ENCODE results near the gene UQCRC2. TPM values are rescaled to one million over a fixed set of nuclear protein-coding genes. Genes with fewer than 3 reads are reported as not detected.
A peak's percentile ranks its signal among the peaks of the same experiment; 100 is the strongest.

Gene UQCRC2
- total RNA-seq, 1 donor from 2014 or later: 252 TPM

GRCh38 chr16:21973945-21974344 is 20.8 kb downstream of the UQCRC2 start:
- no peaks in the 10 kb centered on the region for H3K27me3 ChIP-seq (ENCODE audit: control insufficient read depth, insufficient read depth, low read length)
- H3K4me3 ChIP-seq (ENCODE audit: low read depth, low read length): no peak overlapping the region
- DNase-seq (ENCODE audit: low read depth) (no peak), FAIRE-seq (no peak)
- TF ChIP-seq CTCF (IDR thresholded peaks at IDR 0.05; ENCODE audit: insufficient read depth, low read length, severe bottlenecking): no peak
- peaks cover 23% of the 10 kb centered on the region for H3K36me3 ChIP-seq (ENCODE audit: control insufficient read depth, insufficient read depth, low read length)

GRCh38 chr16:21980032-21980431 is 26.9 kb downstream of the UQCRC2 start:
- Histone ChIP-seq H3K36me3 (ENCODE audit: control insufficient read depth, insufficient read depth, low read length) (peaks cover 31% of the 10 kb centered on the region), H3K4me3 (ENCODE audit: low read depth, low read length) (no peak overlapping the region), H3K27me3 (ENCODE audit: control insufficient read depth, insufficient read depth, low read length) (no peaks in the 10 kb centered on the region)
- TF ChIP-seq CTCF (IDR thresholded peaks at IDR 0.05; ENCODE audit: insufficient read depth, low read length, severe bottlenecking): no peak
- no peak for FAIRE-seq
- peak; percentile 13 for DNase-seq (ENCODE audit: low read depth)

- no peak for DNase-seq (ENCODE audit: low read depth)
- FAIRE-seq: no peak
- no peaks in the 10 kb centered on the region for H3K27me3 ChIP-seq (ENCODE audit: control insufficient read depth, insufficient read depth, low read length)
- no peak overlapping the region for H3K4me3 ChIP-seq (ENCODE audit: low read depth, low read length)
- TF ChIP-seq CTCF (IDR thresholded peaks at IDR 0.05; ENCODE audit: insufficient read depth, low read length, severe bottlenecking): no peak
- peaks cover 25% of the 10 kb centered on the region for H3K36me3 ChIP-seq (ENCODE audit: control insufficient read depth, insufficient read depth, low read length)
These were observed 28.9 kb downstream of the UQCRC2 start for GRCh38 chr16:21982108-21982507.

GRCh38 chr16:21984062-21984461 is 30.9 kb downstream of the UQCRC2 start:
- FAIRE-seq (no peak), DNase-seq (ENCODE audit: low read depth) (no peak)
- Histone ChIP-seq H3K27me3 (ENCODE audit: control insufficient read depth, insufficient read depth, low read length) (no peaks in the 10 kb centered on the region), H3K36me3 (ENCODE audit: control insufficient read depth, insufficient read depth, low read length) (peaks cover 19% of the 10 kb centered on the region), H3K4me3 (ENCODE audit: low read depth, low read length) (no peak overlapping the region)
- no peak for TF ChIP-seq CTCF (IDR thresholded peaks at IDR 0.05; ENCODE audit: insufficient read depth, low read length, severe bottlenecking)

- peaks cover 14% of the 10 kb centered on the region for H3K36me3 ChIP-seq (ENCODE audit: control insufficient read depth, insufficient read depth, low read length)
- no peaks in the 10 kb centered on the region for H3K27me3 ChIP-seq (ENCODE audit: control insufficient read depth, insufficient read depth, low read length)
- DNase-seq (ENCODE audit: low read depth) (no peak), FAIRE-seq (no peak)
- TF ChIP-seq CTCF (IDR thresholded peaks at IDR 0.05; ENCODE audit: insufficient read depth, low read length, severe bottlenecking): no peak
- no peak overlapping the region for H3K4me3 ChIP-seq (ENCODE audit: low read depth, low read length)
These were observed 32.4 kb downstream of the UQCRC2 start for GRCh38 chr16:21985524-21985923.

GRCh38 chr16:21986692-21987246 is 33.6 kb downstream of the UQCRC2 start:
- TF ChIP-seq CTCF (IDR thresholded peaks at IDR 0.05; ENCODE audit: insufficient read depth, low read length, severe bottlenecking): no peak
- peak; percentile 58 for FAIRE-seq

More at GRCh38 chr16:21986692-21987246, 33.6 kb downstream of the UQCRC2 start:
- Histone ChIP-seq H3K4me3 (ENCODE audit: low read depth, low read length) (no peak overlapping the region), H3K27me3 (ENCODE audit: control insufficient read depth, insufficient read depth, low read length) (no peaks in the 10 kb centered on the region), H3K36me3 (ENCODE audit: control insufficient read depth, insufficient read depth, low read length) (peaks cover 8% of the 10 kb centered on the region)
- DNase-seq (ENCODE audit: low read depth): no peak
